GM18526 (cell line): ENCODE data around the gene OGN.

Source experiments
- POLR2A ChIP-seq: IDR thresholded peaks from 3 replicates; pipeline ENCODE4 v1.6.1; 2011; ENCODE audit not compliant: insufficient read length; ENCODE audit errors: extremely low read depth

Gene OGN

DNA sequence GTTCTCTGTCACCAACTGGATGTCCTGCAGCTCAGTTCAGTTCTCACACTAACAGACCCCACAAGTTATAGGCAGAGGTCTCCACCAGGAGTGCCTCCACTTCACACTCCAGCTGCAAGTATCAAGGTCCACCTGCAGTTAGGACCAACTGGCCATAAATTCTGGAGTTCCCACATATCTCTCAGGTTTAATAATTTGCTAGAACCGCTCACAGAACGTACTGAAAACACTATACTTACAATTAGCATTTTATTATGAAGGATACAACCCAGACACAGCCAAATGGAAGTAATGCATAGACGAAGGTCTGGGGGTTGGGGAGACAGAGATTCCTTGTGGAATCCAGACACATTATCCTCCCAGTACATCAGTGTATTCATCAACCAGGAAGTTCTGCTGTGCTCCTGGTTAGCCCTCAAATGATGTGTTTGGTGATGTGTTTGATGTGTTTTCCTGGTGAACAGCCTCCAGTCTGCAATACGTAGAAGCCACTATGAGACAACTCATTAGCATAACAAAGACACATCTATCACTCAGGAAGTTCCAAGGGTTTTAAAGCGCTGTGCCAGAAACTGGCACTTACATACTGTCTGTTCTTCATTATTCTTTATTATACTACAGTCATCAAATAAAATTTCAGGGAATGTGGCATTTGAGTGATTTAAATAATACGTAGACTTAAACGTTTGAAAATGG is 25.4 kb downstream of the OGN start:
- TF ChIP-seq POLR2A = no peak

DNA sequence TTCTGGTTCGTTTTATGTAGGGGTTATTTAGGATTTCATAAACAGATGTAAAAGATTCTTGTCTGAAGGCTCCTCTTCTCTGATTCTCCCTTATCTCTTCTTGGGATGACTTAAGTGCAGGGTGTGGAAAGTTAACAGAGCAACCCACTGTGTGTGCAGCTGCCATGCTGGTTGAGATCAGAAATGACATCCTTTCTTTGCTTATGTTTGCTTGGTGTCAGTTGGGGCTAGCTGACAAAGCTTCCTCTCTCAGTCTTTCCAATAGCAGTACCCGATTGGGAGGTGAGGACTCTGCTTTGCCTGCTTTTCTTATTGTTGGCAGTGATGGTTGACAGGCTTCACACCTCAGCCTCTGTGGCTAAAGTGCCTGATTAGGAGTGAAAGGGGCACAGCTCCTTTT is 26.5 kb downstream of the OGN start:
- no peak for TF ChIP-seq POLR2A

DNA sequence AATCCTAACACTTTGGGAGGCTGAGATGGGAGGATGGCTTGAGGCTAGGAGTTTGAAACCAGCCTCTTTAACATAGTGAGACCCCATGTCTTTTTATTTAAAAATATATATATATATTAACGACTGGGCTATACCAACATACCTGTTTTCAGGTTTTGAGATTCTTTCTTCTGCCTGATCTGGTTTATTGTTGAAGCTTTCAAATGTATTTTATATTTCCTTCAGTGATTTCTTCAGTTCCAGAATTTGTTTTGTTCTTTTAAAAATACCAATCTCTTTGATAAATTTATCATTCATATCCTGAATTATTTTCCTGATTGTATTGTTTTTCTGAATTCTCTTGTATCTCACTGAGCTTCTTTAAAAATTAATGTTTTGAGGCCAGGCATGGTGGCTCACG is 31.2 kb downstream of the OGN start:
- TF ChIP-seq POLR2A = no peak

DNA sequence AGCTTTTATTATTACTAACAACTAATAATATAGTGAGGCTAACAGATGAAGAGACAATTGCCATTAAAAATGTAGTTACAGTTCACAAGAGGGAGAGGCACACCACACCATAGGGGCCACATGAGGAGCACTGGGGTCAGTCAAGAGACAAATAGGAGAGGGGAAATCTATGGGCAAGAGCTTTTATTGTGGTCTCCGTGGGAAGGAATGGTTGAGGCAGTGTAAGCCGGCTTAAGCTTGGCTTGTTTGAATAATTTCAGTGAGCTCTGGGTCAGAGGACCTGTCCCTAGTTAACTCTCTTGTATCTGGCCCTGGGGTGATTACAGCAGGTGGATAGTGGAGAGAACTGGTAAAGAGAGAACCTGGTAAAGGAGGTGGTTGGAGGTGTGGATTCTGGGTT is 35.3 kb downstream of the OGN start:
- no peak for TF ChIP-seq POLR2A

DNA sequence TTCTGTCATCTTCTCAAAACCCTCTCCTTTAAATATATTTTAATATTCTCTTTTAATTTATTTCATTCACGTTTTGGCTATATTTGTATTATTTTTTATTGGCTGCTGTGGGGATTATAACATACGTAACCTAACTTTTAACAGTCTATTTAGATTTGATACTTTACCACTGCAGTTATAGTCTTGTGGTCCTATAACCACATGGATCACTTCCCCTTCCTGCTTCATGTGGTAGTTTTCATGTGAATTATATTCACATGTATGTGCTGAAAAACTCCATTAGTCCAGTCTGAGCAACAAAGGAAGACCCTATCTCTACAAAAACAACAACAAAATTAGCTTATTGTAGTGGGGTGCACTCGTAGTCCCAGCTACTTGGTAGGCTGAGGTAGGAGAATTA is 44.3 kb downstream of the OGN start:
- TF ChIP-seq POLR2A = no peak

DNA sequence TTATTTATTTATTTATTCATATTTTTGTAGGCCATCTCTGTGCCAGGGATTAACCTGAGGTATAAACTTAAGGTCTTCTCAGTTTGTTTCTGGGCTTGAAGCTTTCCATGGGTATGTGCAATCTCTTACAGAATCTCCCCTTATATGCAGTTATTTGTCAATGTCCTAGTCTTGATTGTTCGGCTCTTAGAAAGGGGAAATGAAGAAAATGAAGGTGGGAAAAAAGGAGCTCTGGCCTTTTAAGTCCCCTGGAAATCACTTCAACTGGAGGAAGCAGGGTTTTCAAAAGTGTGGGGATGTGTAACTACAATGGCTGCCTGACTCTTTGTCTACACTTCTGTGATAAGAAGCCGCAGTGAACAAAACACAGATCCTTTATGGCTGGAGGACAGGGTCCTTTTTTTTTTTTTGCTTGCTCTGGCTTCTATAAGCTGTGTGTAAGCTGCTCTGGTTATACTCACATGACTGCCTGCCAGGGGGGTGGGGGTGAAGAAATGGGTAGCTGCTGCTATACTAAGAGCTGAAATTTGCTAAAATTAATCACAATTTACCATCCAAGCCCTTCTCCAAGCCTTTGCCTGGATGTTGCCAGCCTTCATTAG is 44.9 kb downstream of the OGN start:
- TF ChIP-seq POLR2A = no peak

DNA sequence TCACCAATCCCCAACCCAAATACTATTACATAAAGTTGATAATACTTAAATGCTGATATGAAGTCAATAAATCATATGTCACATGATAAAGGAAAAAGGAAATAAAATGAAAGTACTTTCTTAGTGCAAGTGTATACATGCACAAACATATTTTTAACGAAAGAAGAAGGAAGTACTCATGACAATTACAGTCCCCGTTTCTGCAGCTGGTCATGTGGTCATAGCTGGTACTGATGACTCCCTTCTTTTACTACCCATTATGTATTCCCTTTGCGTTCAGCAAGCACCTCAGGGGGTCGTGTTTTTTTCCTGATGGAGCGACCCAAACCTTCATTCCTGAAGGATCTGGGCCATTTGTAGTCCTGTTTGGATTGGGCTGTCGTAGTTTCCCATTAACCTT is 51.3 kb downstream of the OGN start:
- TF ChIP-seq POLR2A = no peak

DNA sequence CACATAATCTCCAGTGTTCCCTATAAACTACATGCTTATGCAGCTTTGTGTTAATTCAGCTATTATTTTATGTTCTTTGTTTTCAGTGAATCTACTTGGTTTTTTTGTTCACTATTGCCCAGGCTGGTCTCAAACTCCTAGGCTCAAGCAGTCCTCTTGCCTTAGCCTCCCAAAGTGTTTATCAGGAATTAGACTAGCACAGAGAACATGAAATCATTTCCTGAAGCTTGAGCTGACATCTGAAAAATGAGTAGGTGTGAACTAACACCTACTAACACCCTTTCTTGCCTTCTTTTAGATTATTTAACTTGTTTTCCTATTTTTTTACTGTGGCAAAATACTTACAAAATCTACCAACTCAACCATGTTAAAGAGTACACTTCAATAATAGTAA is 53.6 kb downstream of the OGN start:
- no peak for TF ChIP-seq POLR2A

DNA sequence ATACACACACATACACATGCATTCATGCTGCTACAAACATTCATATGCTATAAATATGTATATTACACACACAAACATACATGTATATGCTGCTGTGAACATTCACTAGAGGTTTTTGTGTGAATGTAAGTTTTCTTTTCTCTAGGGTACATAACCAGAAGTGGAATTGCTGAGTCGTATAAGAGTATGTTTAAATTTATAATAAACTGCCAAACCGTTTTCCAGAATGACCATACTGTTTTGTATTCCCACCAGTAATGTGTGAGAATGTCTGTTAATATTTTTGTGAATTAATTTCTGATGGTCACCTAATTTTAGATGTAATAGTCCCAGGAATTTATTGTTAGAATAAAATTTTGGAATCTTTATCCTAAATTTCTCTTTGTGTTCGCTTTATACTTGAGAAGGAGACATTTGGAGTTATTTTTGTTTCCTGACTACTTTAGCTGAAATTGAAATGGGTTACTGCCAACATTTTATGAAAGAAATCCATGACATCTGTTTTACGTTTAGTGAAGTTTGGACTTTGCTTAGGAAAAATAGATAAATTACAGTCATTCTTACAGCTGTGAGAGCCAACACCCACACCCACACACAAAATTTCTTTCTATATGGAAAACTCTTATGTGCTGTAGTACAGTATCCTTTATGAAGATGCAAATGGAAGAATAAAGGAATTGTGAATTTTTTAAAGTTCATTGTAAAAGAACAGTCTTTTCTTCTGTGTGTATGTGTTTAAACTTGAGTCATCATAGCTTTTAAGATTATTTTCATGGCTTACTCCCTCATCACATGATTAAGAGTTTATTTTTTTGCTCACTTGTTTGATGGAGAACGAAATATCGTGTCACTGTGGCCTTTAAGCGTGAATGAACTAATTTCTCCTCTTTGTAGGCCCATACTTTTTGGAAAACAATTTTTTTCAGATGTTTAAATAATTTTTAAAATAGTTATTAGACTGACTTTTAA is 54.3 kb downstream of the OGN start:
- no peak for TF ChIP-seq POLR2A

DNA sequence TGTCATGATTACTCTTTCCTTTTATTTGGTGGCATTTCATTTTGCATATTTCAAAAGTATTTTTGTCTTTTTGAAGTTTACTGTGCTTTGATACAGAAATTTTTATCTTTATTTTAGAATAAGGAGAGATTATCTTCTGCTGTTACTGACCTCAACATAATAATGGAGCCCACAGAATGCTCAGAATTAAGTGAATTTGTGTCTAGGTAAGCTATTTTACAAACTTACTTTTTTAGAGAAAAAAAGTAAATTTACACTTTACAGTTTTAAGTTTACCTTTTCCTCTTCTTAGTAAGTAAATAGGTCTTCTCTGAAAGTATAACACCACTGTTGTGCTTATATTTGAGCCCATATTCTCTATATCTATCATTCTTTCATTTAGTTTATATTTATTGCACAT is 58.8 kb downstream of the OGN start:
- TF ChIP-seq POLR2A = no peak

DNA sequence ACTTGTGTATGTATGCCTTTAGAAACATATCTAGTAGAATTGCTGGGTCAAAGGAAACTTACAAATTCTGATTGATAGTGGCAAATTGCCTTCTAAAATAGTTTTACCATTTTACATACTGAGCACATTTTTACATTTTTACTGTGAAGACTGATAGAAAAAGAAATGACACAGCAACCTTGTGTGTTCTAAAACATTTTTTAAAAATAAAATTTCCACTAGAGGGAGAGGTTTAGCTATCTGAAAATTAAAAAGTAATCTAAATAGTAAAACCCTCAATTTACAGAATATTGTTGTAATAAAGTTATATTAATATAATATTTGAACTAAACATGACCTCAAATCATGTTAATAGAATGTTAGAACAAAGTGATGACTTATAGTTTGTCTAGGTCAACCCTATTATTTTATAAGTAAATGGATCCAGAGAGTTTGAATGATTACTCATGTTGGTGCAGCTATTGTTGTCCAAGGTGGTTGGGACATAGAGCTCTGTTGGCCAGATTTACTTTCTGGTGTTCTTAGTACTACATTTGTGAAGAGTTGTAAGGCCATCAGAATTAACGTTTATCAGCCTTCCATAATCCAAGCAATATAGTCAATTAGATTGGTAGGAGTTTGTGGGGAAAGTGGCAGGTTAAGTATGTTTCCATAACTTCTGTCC is 61.4 kb downstream of the OGN start:
- TF ChIP-seq POLR2A = no peak

DNA sequence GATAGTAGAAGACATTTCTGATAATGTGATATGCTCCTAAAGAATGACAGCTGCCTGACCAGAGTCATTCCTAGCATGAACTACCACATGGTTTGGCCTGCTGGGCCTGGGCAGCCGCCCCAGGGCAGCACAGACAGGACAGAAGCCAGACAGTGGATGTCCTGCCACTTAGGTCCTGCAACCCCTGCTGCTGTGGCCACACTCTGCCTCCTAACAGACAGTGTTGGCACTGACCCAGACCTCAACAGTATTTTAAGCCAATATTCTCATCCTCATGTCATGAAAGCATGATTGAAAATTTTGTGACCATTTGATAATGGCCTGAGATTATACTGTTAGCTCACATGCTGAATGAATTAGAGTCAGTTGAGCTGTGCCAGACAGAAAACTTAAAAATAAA is 62.8 kb downstream of the OGN start:
- TF ChIP-seq POLR2A = no peak

DNA sequence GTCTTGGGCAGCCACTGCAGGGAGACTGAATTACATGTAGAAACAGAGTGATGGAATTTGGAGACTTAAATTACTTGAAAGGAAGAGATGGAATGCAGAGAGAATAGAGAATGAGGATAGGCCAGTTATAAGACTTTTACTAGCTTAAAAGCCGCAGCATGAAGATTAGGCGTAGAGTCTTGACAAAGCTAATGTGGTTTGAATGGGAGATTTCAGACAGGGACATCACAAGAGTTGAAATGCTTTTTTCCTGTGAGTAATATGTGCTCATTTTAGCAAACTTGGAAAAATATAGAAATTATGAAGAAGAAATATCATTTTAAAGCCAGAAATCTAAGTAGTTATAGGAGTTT is 71.1 kb downstream of the OGN start:
- no peak for TF ChIP-seq POLR2A
